A673 (cell line): ENCODE measurements around the gene ANKRA2. TPM values are rescaled to one million over a fixed set of nuclear protein-coding genes. Genes with fewer than 3 reads are reported as not detected.

Experiments used
- BruUV-seq: library from RNA; stranded (reverse); fragments of 400-500 nt; replicated peaks from 2 replicates; lab custom pipeline; 2021; lab: Mats Ljungman, UMichigan
- CTCF ChIA-PET: fragments of 300-600 bp; sonication (Branson Sonifier 250); formaldehyde crosslinking; loops from one replicate; lab custom pipeline; 2022; ENCODE audit warnings: antibody characterized with exemption; lab: Charles Lee
- POLR2A ChIA-PET: fragments of 300-600 bp; sonication (Branson Sonifier 250); formaldehyde crosslinking; loops from one replicate; lab custom pipeline; 2022; ENCODE audit warnings: antibody characterized with exemption; ENCODE audit not compliant: low non-redundant PET; lab: Charles Lee
- DNase-seq: peaks from one replicate; pipeline ENCODE4 v3.0.0-alpha.2; 2015; ENCODE audit warnings: low spot score
- H3K27ac ChIP-seq: fragments of 200-600 bp; sonication (generic); 2 replicates; pipeline ENCODE4 v1.5.1; 2016; ENCODE audit warnings: mixed run types, low read depth, mild to moderate bottlenecking, mixed read lengths, antibody characterized with exemption, low read length; ENCODE audit not compliant: poor library complexity, severe bottlenecking
- H3K27me3 ChIP-seq: fragments of 200-600 bp; sonication (generic); replicated peaks from 2 replicates; pipeline ENCODE4 v1.6.1; 2017; ENCODE audit warnings: mixed run types, low read depth, mild to moderate bottlenecking, mixed read lengths, antibody characterized with exemption, low read length; ENCODE audit not compliant: insufficient read depth, poor library complexity
- H3K36me3 ChIP-seq: fragments of 200-600 bp; sonication (generic); 2 replicates; pipeline ENCODE4 v1.6.1; 2016; ENCODE audit warnings: mixed run types, mild to moderate bottlenecking, mixed read lengths, antibody characterized with exemption, low read length; ENCODE audit not compliant: insufficient read depth, poor library complexity, severe bottlenecking
- H3K4me1 ChIP-seq: fragments of 200-600 bp; sonication (generic); 2 replicates; pipeline ENCODE4 v1.6.1; 2017; ENCODE audit warnings: mixed run types, mild to moderate bottlenecking, mixed read lengths, antibody characterized with exemption, low read length; ENCODE audit not compliant: insufficient read depth, poor library complexity, severe bottlenecking
- H3K4me3 ChIP-seq: fragments of 200-600 bp; sonication (generic); 2 replicates; pipeline ENCODE4 v1.5.1; 2016; ENCODE audit warnings: low read depth, mixed run types, mild to moderate bottlenecking, mixed read lengths, low read length; ENCODE audit not compliant: poor library complexity, severe bottlenecking
- H3K9me3 ChIP-seq: fragments of 200-600 bp; sonication (generic); 2 replicates; pipeline ENCODE4 v1.6.1; 2016; ENCODE audit warnings: mixed run types, low read depth, mild to moderate bottlenecking, mixed read lengths, antibody characterized with exemption, low read length; ENCODE audit not compliant: poor library complexity, severe bottlenecking
- EZH2 ChIP-seq: fragments of 200-600 bp; sonication (generic); IDR thresholded peaks from 2 replicates; pipeline ENCODE4 v1.6.1; 2017; ENCODE audit warnings: borderline replicate concordance, low read depth, mild to moderate bottlenecking, mixed read lengths, antibody characterized with exemption, low read length; ENCODE audit not compliant: poor library complexity, severe bottlenecking
- intact Hi-C: fragments of 100-400 bp; cut with micrococcal nuclease; formaldehyde crosslinking; loops from one replicate; pipeline ENCODE4 v1.10.0; 2022; ENCODE audit not compliant: unreplicated experiment
- total RNA-seq: library from RNA; stranded (reverse); gene quantifications from 2 replicates; pipeline ENCODE4 v1.2.3, GENCODE V29; 2021
- TF ChIP-seq, protein P1 (sequence below): fragments of 300-800, 200-600 bp; sonication (generic); conservative IDR thresholded peaks from 2 replicates; pipeline ENCODE4 v1.5.1; 2017; ENCODE audit warnings: low read depth, mild to moderate bottlenecking, antibody characterized with exemption, low read length, moderate library complexity, mixed read lengths

Gene ANKRA2
- total RNA-seq, 1 experiment from 2014 or later = 12.8 TPM

DNA sequence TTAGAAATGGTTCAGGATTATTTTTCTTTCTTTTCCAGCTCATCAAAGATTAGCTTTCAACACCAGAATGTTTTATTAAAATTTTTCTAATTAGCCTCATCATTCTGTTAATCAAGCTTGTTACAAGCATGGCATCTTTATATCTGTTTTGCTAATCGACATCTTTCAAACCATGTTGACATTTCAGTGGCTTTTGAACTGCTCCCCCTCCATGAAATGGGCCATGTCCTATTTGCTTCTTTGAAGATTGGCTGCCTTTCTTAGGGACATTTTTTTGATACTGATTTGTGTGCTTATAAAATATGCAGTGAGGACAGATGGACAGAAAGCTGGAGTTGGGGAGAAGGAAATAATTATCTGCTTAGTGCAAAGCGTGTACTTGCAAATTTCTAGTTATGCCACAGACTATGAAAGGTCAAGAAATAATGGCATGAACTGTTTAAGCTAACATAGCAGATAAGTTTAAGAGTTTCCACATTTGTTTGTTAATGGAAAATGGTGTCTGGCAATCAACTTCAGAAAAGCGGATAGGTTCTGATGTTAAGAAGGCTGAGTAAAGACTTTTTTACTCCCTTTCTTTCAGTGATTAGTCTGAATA lies 39.7 kb downstream of the ANKRA2 start:
- Histone ChIP-seq H3K36me3 (no peaks in the 10 kb centered on the region), H3K27ac (no peak overlapping the region), H3K4me1 (no peaks in the 10 kb centered on the region), H3K4me3 (no peak overlapping the region), H3K9me3 (no peaks in the 10 kb centered on the region), H3K27me3 (no peaks in the 10 kb centered on the region)
- BruUV-seq = no TSS peak
- no peak for TF ChIP-seq EZH2
- TF ChIP-seq, protein P1, sequence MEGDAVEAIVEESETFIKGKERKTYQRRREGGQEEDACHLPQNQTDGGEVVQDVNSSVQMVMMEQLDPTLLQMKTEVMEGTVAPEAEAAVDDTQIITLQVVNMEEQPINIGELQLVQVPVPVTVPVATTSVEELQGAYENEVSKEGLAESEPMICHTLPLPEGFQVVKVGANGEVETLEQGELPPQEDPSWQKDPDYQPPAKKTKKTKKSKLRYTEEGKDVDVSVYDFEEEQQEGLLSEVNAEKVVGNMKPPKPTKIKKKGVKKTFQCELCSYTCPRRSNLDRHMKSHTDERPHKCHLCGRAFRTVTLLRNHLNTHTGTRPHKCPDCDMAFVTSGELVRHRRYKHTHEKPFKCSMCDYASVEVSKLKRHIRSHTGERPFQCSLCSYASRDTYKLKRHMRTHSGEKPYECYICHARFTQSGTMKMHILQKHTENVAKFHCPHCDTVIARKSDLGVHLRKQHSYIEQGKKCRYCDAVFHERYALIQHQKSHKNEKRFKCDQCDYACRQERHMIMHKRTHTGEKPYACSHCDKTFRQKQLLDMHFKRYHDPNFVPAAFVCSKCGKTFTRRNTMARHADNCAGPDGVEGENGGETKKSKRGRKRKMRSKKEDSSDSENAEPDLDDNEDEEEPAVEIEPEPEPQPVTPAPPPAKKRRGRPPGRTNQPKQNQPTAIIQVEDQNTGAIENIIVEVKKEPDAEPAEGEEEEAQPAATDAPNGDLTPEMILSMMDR = no peak
- intact Hi-C loops = no loop called here
- POLR2A ChIA-PET = no interaction called here
- CTCF ChIA-PET = no interaction called here
- DNase-seq = no peak

DNA sequence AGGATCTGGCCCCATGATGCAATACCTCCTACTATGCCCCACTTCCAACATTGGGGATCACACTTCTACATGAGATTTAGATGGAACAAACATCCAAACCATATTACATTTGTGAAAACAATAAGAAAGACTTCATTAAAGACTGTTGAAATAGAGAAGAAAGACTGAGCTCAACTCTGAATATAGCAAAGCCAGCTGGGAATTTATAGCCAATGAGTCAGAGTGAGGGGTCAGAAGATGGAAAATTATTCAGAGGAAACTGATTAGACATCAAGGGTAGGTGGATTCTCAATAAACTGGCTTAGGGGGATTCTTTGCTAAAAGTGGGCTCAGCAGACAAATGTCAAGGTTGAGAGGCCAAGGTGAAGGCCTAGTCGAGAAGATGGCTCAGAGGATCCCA lies 41.6 kb downstream of the ANKRA2 start:
- TF ChIP-seq, protein P1 = no peak
- no peak for TF ChIP-seq EZH2
- DNase-seq = no peak
- Histone ChIP-seq H3K36me3 (no peaks in the 10 kb centered on the region), H3K27me3 (no peaks in the 10 kb centered on the region), H3K27ac (no peak overlapping the region), H3K4me1 (no peaks in the 10 kb centered on the region), H3K9me3 (no peaks in the 10 kb centered on the region), H3K4me3 (no peak overlapping the region)
- intact Hi-C loops = no loop called here
- CTCF ChIA-PET = no interaction called here
- BruUV-seq = no TSS peak
- POLR2A ChIA-PET = no interaction called here

DNA sequence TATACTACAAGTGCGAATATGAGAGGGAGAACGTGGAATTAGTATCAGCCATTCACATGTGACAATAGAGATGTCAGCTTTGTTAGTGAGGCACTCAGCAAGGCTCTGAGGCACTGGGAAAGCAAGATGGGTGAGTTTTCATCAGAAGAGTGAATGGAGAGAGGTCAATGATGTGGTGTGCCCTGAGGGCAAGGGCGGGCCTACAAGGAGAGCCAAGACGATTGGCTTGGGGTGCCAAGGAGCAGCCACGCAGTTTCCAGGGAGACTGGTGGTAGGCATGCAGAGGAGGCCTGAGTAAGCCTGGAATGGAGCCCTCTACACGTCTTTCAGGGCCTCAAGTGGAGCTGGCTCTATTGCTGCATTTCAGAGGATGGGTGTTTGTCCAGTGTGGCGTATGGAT lies 42.5 kb downstream of the ANKRA2 start:
- H3K4me3 ChIP-seq = no peak overlapping the region
- no peaks in the 10 kb centered on the region for H3K9me3 ChIP-seq
- ChIA-PET CTCF (no interaction called here), POLR2A (no interaction called here)
- H3K36me3 ChIP-seq = no peaks in the 10 kb centered on the region
- H3K4me1 ChIP-seq = no peaks in the 10 kb centered on the region
- DNase-seq = no peak
- H3K27me3 ChIP-seq = no peaks in the 10 kb centered on the region
- BruUV-seq = no TSS peak
- no peak overlapping the region for H3K27ac ChIP-seq
- intact Hi-C loops = no loop called here
- TF ChIP-seq, protein P1 = no peak
- no peak for TF ChIP-seq EZH2
